Right atrium auricular region (tissue), 2 donors: Measurements from ENCODE around the gene DONSON. TPM values are rescaled to one million over a fixed set of nuclear protein-coding genes. Genes with fewer than 3 reads are reported as not detected.

Experiments
- DNase-seq: peaks from one replicate; pipeline ENCODE4 v3.0.0-alpha.2; 2019; ENCODE audit warnings: low spot score
- H3K27ac ChIP-seq, 2 donors: fragments of 200-600 bp; sonication (generic); 1 replicate in 1 of 2; 2 replicates in 1 of 2; pipeline ENCODE4 v1.5.1; 2016 to 2019
- H3K27me3 ChIP-seq, 2 donors: fragments of 200-600 bp; sonication (generic); one replicate each; pipeline versions ENCODE4 v1.5.1 to v1.6.0; 2017 to 2019
- H3K36me3 ChIP-seq: fragments of 200-600 bp; sonication (generic); one replicate; pipeline ENCODE4 v1.5.1; 2016
- H3K4me1 ChIP-seq, 2 donors: fragments of 200-600 bp; sonication (generic); one replicate each; pipeline versions ENCODE4 v1.5.1 to v1.6.0; 2017 to 2019
- H3K4me3 ChIP-seq, 2 donors: fragments of 200-600 bp; sonication (generic); 1 replicate in 1 of 2; 2 replicates in 1 of 2; pipeline ENCODE4 v1.5.1; 2017 to 2019; ENCODE audit warnings: mild to moderate bottlenecking in 1 of 2, moderate library complexity in 1 of 2
- H3K9me3 ChIP-seq, 2 donors: fragments of 200-600 bp; sonication (generic); one replicate each; pipeline ENCODE4 v1.5.1; 2019
- total RNA-seq, 2 donors: library from RNA; depleted of rRNA; stranded (reverse); fragments of >200 nt; gene quantifications; one replicate each; pipeline ENCODE4 v1.1.0, GENCODE V29; 2016
- TF ChIP-seq, protein P1 (sequence below), 2 donors: fragments of 200-600 bp; sonication (generic); IDR thresholded peaks; one replicate each; pipeline ENCODE4 v1.5.1; 2019; ENCODE audit warnings: antibody characterized with exemption in 2 of 2

DONSON gene
- total RNA-seq, 2 donors from 2014 or later, result 3.3 to 3.5 TPM

DNA sequence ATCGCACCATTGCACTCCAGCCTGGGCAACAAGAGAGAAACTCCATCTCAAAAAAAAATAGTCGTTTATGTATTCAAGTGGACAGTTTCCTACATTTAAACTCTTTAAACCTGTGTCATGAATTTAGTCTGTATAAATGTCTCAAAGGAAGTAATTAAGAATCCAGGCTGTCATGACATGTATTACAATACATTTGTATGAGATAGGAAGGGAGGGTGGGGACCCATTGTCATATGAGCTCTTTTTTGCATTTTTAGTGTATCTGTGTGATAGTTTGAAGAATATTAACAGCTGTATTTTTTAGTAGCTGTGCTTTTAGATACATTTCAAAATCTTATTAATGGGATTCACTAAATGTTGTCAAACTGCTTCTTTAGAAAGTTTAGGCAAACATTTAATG, 20.0 kb downstream of the DONSON start:
- Histone ChIP-seq H3K9me3 (no peaks in the 10 kb centered on the region), H3K4me1 (no peaks in the 10 kb centered on the region), H3K27me3 (no peaks in the 10 kb centered on the region), H3K36me3 (peaks cover 56% of the 10 kb centered on the region), H3K4me3 (no peak overlapping the region), H3K27ac (no peak overlapping the region)
- TF ChIP-seq, protein P1, sequence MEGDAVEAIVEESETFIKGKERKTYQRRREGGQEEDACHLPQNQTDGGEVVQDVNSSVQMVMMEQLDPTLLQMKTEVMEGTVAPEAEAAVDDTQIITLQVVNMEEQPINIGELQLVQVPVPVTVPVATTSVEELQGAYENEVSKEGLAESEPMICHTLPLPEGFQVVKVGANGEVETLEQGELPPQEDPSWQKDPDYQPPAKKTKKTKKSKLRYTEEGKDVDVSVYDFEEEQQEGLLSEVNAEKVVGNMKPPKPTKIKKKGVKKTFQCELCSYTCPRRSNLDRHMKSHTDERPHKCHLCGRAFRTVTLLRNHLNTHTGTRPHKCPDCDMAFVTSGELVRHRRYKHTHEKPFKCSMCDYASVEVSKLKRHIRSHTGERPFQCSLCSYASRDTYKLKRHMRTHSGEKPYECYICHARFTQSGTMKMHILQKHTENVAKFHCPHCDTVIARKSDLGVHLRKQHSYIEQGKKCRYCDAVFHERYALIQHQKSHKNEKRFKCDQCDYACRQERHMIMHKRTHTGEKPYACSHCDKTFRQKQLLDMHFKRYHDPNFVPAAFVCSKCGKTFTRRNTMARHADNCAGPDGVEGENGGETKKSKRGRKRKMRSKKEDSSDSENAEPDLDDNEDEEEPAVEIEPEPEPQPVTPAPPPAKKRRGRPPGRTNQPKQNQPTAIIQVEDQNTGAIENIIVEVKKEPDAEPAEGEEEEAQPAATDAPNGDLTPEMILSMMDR (IDR thresholded peaks at IDR 0.05), result no peak
- DNase-seq, result no peak

DNA sequence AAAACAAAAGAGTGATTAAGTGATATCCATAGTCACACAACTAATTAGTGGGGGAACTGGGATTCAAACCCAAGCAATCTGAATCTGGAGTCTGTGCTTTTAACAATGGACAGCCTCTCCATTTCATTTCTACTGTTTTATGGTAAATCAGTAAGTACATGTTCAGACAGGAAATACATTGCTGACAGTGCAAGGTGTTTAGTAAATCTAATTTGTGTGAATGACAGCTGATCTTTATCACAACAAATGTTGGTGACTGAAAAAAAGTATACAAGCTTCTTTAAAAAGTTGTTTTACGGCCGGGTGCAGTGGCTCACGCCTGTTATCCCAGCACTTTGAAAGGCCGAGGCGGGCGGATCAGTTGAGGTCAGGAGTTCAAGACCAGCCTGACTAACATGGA, 20.6 kb downstream of the DONSON start:
- Histone ChIP-seq H3K4me1 (no peaks in the 10 kb centered on the region), H3K36me3 (peaks cover 55% of the 10 kb centered on the region)

DNA sequence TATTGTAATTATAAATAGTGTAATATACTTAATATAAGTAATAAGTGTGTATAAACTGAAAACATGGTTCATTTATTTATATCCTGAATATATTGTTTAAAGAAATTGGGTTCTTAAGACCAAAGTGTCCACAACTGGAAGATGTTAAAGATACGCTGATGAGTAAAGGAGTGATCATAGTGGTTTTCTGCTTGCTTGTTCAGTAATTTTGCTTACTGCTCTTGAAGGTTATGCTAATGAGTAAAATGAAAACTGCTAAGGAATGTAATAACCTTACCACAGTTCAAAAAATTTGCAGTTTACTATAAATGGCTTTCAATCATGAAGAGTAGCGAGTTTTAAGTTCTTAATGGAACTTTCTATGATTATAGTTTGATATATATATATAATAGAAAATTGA, 22.0 kb downstream of the DONSON start:
- DNase-seq, result no peak
- TF ChIP-seq, protein P1 (IDR thresholded peaks at IDR 0.05), result no peak
- no peak overlapping the region for H3K4me3 ChIP-seq
- H3K27me3 ChIP-seq, result no peaks in the 10 kb centered on the region
- no peaks in the 10 kb centered on the region for H3K4me1 ChIP-seq
- no peaks in the 10 kb centered on the region for H3K9me3 ChIP-seq
- peaks cover 46% of the 10 kb centered on the region for H3K36me3 ChIP-seq
- H3K27ac ChIP-seq, result no peak overlapping the region

More for the DNA sequence above, 20.6 kb downstream of the DONSON start:
- Histone ChIP-seq H3K9me3 (no peaks in the 10 kb centered on the region), H3K27me3 (no peaks in the 10 kb centered on the region), H3K4me3 (no peak overlapping the region), H3K27ac (no peak overlapping the region)
- TF ChIP-seq, protein P1 (IDR thresholded peaks at IDR 0.05), result no peak
- no peak for DNase-seq

DNA sequence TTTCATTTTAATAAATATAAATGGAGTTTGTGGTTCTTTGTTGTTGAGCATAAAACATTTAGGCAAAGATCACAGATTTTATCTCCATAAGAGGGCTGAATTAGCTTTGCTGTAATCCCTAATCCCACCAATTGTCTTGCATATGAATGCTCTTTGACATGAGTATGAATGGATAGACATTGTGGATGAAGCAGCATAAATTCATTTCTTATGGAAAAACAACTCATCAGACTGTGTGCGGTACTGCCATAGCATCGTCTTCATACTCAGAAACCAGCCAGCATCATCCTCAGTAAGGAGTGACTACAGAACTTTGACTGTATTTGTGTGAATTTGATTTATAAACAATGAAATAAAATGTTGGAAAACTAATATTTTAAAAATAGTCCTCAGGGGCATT, 26.1 kb downstream of the DONSON start:
- Histone ChIP-seq H3K4me1 (no peaks in the 10 kb centered on the region), H3K27me3 (no peaks in the 10 kb centered on the region), H3K9me3 (no peaks in the 10 kb centered on the region), H3K4me3 (no peak overlapping the region), H3K36me3 (peaks cover 57% of the 10 kb centered on the region), H3K27ac (no peak overlapping the region)
- TF ChIP-seq, protein P1 (IDR thresholded peaks at IDR 0.05), result no peak
- DNase-seq, result no peak

DNA sequence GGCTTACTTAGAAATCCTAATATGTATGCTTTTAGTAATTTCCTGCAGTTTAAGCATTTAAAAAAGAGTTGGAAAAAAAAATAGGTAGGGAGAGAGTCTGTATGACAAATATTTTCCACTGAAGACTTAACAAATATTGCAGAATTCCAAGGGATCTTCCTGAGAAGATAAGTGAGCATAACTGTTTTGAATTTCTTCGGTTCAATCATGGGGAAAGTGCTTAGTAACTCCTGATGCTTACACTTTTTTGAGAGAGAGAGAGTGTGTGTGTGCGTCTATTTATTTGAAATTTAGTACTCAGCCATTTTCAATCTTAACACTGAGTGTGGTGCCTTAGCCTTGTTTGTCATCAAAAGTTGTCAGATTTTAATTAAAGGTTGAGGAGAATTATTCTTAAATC, 27.1 kb downstream of the DONSON start:
- Histone ChIP-seq H3K4me3 (no peak overlapping the region), H3K9me3 (no peaks in the 10 kb centered on the region), H3K4me1 (peaks cover 0 to 7% of the 10 kb centered on the region in 2 donors), H3K27me3 (no peaks in the 10 kb centered on the region), H3K36me3 (peaks cover 61% of the 10 kb centered on the region), H3K27ac (no peak overlapping the region)
- TF ChIP-seq, protein P1 (IDR thresholded peaks at IDR 0.05), result no peak
- DNase-seq, result no peak

DNA sequence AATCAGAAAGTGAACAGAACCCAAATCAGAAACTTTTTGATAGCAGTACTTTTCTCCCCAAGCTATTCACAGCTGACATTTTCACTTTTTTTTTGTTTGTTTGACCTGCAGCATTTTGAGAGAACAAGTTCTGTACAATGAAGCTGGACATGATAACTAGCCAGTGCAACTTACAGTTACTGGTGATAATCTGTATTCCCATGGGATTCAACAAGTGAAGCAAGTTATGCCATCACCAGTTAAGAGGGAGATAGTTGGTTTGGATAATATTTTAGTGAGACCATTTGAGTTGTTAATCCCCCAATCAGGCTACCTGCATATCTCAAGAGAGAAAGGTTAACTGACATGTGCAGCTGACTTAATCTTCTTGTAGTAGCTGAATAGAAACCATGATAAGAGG, 27.5 kb downstream of the DONSON start:
- Histone ChIP-seq H3K36me3 (peaks cover 65% of the 10 kb centered on the region), H3K4me3 (no peak overlapping the region), H3K27me3 (no peaks in the 10 kb centered on the region), H3K27ac (no peak overlapping the region), H3K9me3 (no peaks in the 10 kb centered on the region), H3K4me1 (peaks cover 0 to 12% of the 10 kb centered on the region in 2 donors)
- TF ChIP-seq, protein P1 (IDR thresholded peaks at IDR 0.05), result no peak
- no peak for DNase-seq
